ENCODE measurements around the gene MAP3K20. TPM values are rescaled to one million over a fixed set of nuclear protein-coding genes. Genes with fewer than 3 reads are reported as not detected.
A peak's percentile ranks its signal among the peaks of the same experiment; 100 is the strongest.

MAP3K20 gene
- total and polyA plus RNA-seq, 2 donors (not counting 3 experiments of a cell fraction or from before 2014, with no cell fraction given): 7.8 to 31.5 TPM

GRCh38 chr2:173049831-173050230 lies 25.8 kb upstream of the MAP3K20 start:
- FAIRE-seq: no peak

More at GRCh38 chr2:173049831-173050230, 25.8 kb upstream of the MAP3K20 start:
- Histone ChIP-seq H3K79me2 (ENCODE audit: control insufficient read depth, insufficient read depth, low read length) (no peaks in the 10 kb centered on the region), H3K4me3 (replicated peaks in 1 of 3; ENCODE audit: insufficient read depth in 1 of 3, low read depth in 1 of 3, low read length in 3 of 3) (no peak overlapping the region), H2AFZ (ENCODE audit: low read depth, low read length) (peak overlapping the region; percentile 9), H3K27ac (ENCODE audit: insufficient read depth, low read depth, low read length) (peak overlapping the region; percentile 70), H3K9me3 (replicated peaks; ENCODE audit: control insufficient read depth, insufficient read depth, low read length) (no peaks in the 10 kb centered on the region), H3K9me1 (replicated peaks; ENCODE audit: control insufficient read depth, extremely low read depth, insufficient read depth, low read length) (no peaks in the 10 kb centered on the region), H3K4me2 (ENCODE audit: insufficient read depth, low read length) (peak overlapping the region; percentile 71), H3K4me1 (ENCODE audit: control insufficient read depth, extremely low read depth, insufficient read depth, low read length) (peaks cover 18% of the 10 kb centered on the region), H4K20me1 (replicated peaks; ENCODE audit: control insufficient read depth, extremely low read depth, insufficient read depth, low read length) (no peaks in the 10 kb centered on the region), H3K9ac (replicated peaks; ENCODE audit: extremely low read depth, insufficient read depth, low read length) (peak overlapping the region; percentile 14), H3K27me3 (ENCODE audit: control insufficient read depth in 2 of 2, insufficient read depth in 2 of 2, low read length in 2 of 2) (no peaks in the 10 kb centered on the region), H3K36me3 (ENCODE audit: control insufficient read depth in 2 of 2, extremely low read depth in 1 of 2, insufficient read depth in 2 of 2, low read length in 2 of 2) (peaks cover 0 to 3% of the 10 kb centered on the region in 2 experiments)
- intact Hi-C loops (cut with micrococcal nuclease) (loop anchor here (1.0 kb wide), 2 partner anchors 23 to 27 kb away; no protein-coding TSS in a partner anchor), dilution Hi-C loops (cut with MboI; ENCODE audit: extremely low pct_ligation_motif_present, low sequenced_read_pairs) (no loop called here)
- TF ChIP-seq FOS (IDR thresholded peaks at IDR 0.05; ENCODE audit: borderline replicate concordance, insufficient read depth, low read length): no peak
- TF ChIP-seq CTCF (IDR thresholded peaks at IDR 0.05; ENCODE audit: extremely low read depth in 1 of 2, insufficient read depth in 1 of 2, low read depth in 1 of 2, low read length in 2 of 2): no peak
- TF ChIP-seq EZH2 (IDR thresholded peaks at IDR 0.05; ENCODE audit: borderline replicate concordance, low read depth, low read length, severe bottlenecking): no peak
- TF ChIP-seq MAX (IDR thresholded peaks at IDR 0.05; ENCODE audit: insufficient read depth, insufficient read length): no peak
- no TSS peak for BruUV-seq (replicated peaks)
- CTCF ChIA-PET: interaction anchor here (0.8 to 3.3 kb wide), 5 partner anchors 8 to 160 kb away, joined by 3 to 12 read pairs (median 4); partner anchors contain the start of gene MAP3K20
- POLR2A ChIA-PET: no interaction called here
- no peak for DNase-seq (ENCODE audit: low read depth, low spot score)
